Keratinocyte (primary cell): ENCODE measurements around the gene TC2N.

ENCODE experiments used
- EZH2 ChIP-seq: IDR thresholded peaks from one replicate; pipeline ENCODE4 v1.6.1; 2012; ENCODE audit warnings: inconsistent platforms, mild to moderate bottlenecking, low read length, moderate library complexity
- TF ChIP-seq, protein P1 (sequence below), 3 experiments: IDR thresholded peaks in 1 of 3; conservative IDR thresholded peaks in 1 of 3; optimal IDR thresholded peaks in 1 of 3; 2 replicates in 2 of 3; 3 replicates in 1 of 3; pipeline versions ENCODE3 to v1.5.1; 2011; ENCODE audit warnings: low read length in 3 of 3, mild to moderate bottlenecking in 3 of 3, moderate library complexity in 2 of 3, control low read depth in 1 of 3, inconsistent platforms in 1 of 3; ENCODE audit not compliant: insufficient read depth in 2 of 3; ENCODE audit errors: extremely low read depth in 1 of 3

DNA sequence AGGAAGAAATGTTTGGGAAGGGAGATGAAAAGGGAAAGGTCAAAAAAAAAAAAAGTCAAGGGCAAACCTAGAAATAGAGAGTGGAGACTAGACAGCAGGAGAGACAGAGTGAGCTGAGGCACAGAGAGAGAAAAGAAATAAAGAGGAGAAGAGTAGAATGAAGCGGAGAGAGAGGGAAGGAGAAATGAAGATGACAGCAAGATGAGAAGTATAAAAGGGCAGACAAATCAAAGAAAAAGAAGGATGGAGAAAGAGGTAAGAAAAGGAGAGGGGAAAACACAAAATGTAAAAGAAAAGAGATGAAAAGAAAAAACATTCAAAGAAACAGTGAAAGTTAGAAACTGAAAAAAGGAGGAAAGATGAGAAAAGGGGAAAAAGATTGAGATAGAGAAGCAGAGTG, 53.0 kb downstream of the TC2N start:
- TF ChIP-seq, protein P1, sequence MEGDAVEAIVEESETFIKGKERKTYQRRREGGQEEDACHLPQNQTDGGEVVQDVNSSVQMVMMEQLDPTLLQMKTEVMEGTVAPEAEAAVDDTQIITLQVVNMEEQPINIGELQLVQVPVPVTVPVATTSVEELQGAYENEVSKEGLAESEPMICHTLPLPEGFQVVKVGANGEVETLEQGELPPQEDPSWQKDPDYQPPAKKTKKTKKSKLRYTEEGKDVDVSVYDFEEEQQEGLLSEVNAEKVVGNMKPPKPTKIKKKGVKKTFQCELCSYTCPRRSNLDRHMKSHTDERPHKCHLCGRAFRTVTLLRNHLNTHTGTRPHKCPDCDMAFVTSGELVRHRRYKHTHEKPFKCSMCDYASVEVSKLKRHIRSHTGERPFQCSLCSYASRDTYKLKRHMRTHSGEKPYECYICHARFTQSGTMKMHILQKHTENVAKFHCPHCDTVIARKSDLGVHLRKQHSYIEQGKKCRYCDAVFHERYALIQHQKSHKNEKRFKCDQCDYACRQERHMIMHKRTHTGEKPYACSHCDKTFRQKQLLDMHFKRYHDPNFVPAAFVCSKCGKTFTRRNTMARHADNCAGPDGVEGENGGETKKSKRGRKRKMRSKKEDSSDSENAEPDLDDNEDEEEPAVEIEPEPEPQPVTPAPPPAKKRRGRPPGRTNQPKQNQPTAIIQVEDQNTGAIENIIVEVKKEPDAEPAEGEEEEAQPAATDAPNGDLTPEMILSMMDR (optimal IDR thresholded peaks at IDR 0.05 in 1 of 3, IDR thresholded peaks at IDR 0.05 in 1 of 3, conservative IDR thresholded peaks at IDR 0.05 in 1 of 3; ENCODE audit: extremely low read depth in 1 of 3, insufficient read depth in 2 of 3, low read length in 3 of 3): no peak
- no peak for TF ChIP-seq EZH2
